HEK293T (cell line): ENCODE results near the gene PAX7.

Experiments used
- CTCF ChIA-PET: fragments of 350-600 bp; formaldehyde crosslinking; extraction: SDS; loops from one replicate; lab custom pipeline; 2021; ENCODE audit warnings: antibody characterized with exemption, inconsistent platforms; lab: Yijun Ruan, JAX
- POLR2A ChIA-PET: fragments of 350-600 bp; formaldehyde crosslinking; extraction: SDS; loops from one replicate; lab custom pipeline; 2020; ENCODE audit warnings: antibody characterized with exemption, inconsistent platforms; lab: Yijun Ruan, JAX
- DNase-seq: peaks from one replicate; pipeline ENCODE4 v3.0.0; 2012; ENCODE audit warnings: mixed read lengths; ENCODE audit errors: extremely low spot score
- ARNT ChIP-seq: fragments of 450-650 bp; IDR thresholded peaks from 2 replicates; pipeline ENCODE4 v1.6.1; 2017; ENCODE audit warnings: mild to moderate bottlenecking
- BHLHE40 ChIP-seq: fragments of 450-650 bp; IDR thresholded peaks from 2 replicates; pipeline ENCODE4 v1.6.1; 2016; ENCODE audit warnings: mild to moderate bottlenecking, moderate library complexity, borderline replicate concordance
- CTBP1 ChIP-seq: fragments of 450-650 bp; IDR thresholded peaks from 2 replicates; pipeline ENCODE4 v1.6.1; 2016; ENCODE audit warnings: borderline replicate concordance
- ELF4 ChIP-seq: fragments of 450-650 bp; IDR thresholded peaks from 2 replicates; pipeline ENCODE4 v1.6.1; 2017; ENCODE audit warnings: antibody characterized with exemption
- FOXA1 ChIP-seq: fragments of 450-650 bp; IDR thresholded peaks from 2 replicates; pipeline ENCODE4 v1.6.1; 2016; ENCODE audit warnings: mild to moderate bottlenecking
- FOXK2 ChIP-seq: fragments of 450-650 bp; IDR thresholded peaks from 2 replicates; pipeline ENCODE4 v1.6.1; 2016; ENCODE audit warnings: mild to moderate bottlenecking
- FOXM1 ChIP-seq: fragments of 450-650 bp; IDR thresholded peaks from 2 replicates; pipeline ENCODE4 v1.6.1; 2017; ENCODE audit warnings: mild to moderate bottlenecking, borderline replicate concordance
- HDGF ChIP-seq: fragments of 450-650 bp; IDR thresholded peaks from 2 replicates; pipeline ENCODE4 v1.6.1; 2017; ENCODE audit warnings: antibody characterized with exemption, borderline replicate concordance
- L3MBTL2 ChIP-seq: fragments of 450-650 bp; conservative IDR thresholded peaks from 2 replicates; pipeline ENCODE4 v1.6.1; 2016; ENCODE audit warnings: mild to moderate bottlenecking
- LEF1 ChIP-seq: fragments of 450-650 bp; IDR thresholded peaks from 2 replicates; pipeline ENCODE4 v1.6.1; 2017; ENCODE audit warnings: mild to moderate bottlenecking, borderline replicate concordance
- NFRKB ChIP-seq: fragments of 450-650 bp; IDR thresholded peaks from 2 replicates; pipeline ENCODE4 v1.6.1; 2016; ENCODE audit warnings: mild to moderate bottlenecking, moderate library complexity
- SP1 ChIP-seq: fragments of 450-650 bp; IDR thresholded peaks from 2 replicates; pipeline ENCODE4 v1.6.1; 2017
- SUZ12 ChIP-seq: fragments of 450-650 bp; IDR thresholded peaks from 2 replicates; pipeline ENCODE4 v1.6.1; 2016; ENCODE audit warnings: mild to moderate bottlenecking
- TARDBP ChIP-seq: fragments of 450-650 bp; IDR thresholded peaks from 2 replicates; pipeline ENCODE4 v1.6.1; 2016
- ZNF384 ChIP-seq: fragments of 450-650 bp; IDR thresholded peaks from 2 replicates; pipeline ENCODE4 v1.6.1; 2016
- TF ChIP-seq, protein P1 (sequence below): fragments of 450-650 bp; IDR thresholded peaks from 2 replicates; pipeline ENCODE4 v1.6.1; 2016

Gene PAX7

DNA sequence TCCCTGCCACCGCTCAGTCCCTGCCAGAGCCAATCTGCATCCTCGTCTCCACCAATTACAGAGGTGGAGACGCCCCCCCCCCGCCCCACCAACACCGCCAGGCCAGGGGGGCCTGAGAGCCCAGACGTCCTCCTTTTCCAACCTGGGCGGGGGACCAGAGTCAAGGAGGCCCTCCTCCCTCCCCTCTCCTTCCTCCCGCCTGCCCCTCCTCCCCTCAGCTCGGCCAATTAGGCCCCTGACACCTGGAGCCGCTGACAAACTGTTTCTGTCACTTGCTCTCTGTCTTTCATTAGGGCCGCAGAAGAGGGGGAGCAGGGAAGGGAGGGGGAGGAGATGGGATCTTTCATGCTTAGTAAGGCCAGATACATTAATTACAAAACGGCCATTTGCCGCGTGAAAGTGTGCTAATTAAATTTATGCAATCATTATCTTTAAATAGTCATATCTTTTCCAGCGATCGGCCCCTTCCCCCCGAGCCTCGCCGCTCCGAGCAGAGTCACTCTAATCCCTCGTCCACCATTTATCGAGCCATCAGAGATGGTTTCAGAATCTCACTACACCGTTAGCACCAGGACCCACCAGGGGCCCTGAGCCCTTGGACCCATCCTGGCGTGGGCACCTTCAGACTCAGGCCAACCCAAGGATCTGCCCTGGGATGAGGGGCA is 94.7 kb downstream of the PAX7 start:
- TF ChIP-seq ZNF384 (no peak), L3MBTL2 (no peak), HDGF (no peak), FOXA1 (no peak)
- ChIA-PET POLR2A (no interaction called here), CTCF (no interaction called here)
- DNase-seq = no peak

DNA sequence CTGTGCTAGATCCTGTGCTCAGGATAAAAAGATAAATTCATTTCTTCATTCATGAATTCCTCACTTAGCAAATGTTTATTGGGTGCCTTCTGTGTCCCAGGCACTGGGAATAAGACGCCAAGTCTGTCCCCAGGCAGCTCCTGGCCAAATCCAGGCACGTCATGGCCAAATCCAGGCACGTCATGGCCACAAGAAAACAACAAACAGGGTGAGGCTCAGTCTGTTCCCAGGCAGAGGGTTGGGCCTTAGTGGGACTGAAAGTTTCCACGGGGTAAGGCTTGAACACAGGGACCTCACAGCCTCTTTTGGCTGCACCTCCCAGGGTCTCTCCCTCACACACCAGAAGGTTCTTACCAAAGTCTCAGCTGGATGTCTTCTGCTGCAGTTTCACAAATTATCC is 95.7 kb downstream of the PAX7 start:
- no peak for DNase-seq
- CTCF ChIA-PET = no interaction called here
- POLR2A ChIA-PET = no interaction called here
- TF ChIP-seq FOXM1 = no peak
- no peak for TF ChIP-seq L3MBTL2
- TF ChIP-seq ARNT = no peak
- TF ChIP-seq BHLHE40 = no peak
- TF ChIP-seq NFRKB = no peak
- no peak for TF ChIP-seq ZNF384
- no peak for TF ChIP-seq LEF1
- no peak for TF ChIP-seq HDGF
- no peak for TF ChIP-seq FOXK2
- no peak for TF ChIP-seq SUZ12
- no peak for TF ChIP-seq ELF4

DNA sequence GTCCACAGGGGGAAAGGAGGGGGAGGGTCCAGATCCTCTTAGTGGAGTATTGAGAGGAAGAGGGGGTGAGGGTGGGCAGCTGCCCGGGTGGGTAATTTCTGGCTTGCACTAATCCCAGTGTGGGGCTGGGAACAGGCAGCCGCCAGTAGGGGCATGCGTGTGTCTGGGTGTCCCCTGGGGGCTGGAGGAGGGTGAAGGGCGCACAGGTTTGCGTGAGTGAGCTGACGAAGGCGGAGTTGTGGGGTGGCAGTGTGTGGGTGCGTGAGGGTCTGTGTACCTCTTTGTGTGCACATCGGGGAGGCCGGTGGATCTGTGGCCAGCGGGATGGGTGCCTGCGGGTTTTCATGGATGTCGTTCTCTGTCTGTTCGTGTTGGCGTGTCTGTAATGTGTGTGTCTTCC is 97.3 kb downstream of the PAX7 start:
- ChIA-PET CTCF (no interaction called here), POLR2A (no interaction called here)
- no peak for TF ChIP-seq SUZ12
- TF ChIP-seq ZNF384 = no peak
- no peak for TF ChIP-seq ARNT
- TF ChIP-seq BHLHE40 = no peak
- no peak for DNase-seq

DNA sequence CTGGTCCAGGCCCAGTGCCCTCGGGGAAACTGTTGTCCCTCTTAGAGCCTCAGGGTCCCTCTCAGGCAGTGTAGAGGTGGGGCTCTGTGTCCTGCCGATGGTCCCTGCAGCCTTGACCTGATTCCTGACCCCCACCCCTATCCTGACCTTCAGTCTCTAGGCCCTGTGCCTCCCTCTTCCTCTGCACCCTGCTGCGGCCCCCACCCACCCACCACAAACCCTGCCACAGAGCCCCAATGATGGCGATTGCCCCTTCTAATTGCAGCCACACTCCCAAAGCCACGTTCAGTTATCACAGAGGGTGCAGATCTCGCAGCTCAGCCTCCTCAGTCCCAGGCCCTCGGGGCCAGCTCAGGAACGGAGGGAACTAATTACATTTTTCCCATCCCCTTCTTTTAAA is 99.7 kb downstream of the PAX7 start:
- ChIA-PET CTCF (no interaction called here), POLR2A (no interaction called here)
- DNase-seq = no peak
- no peak for TF ChIP-seq SUZ12
- no peak for TF ChIP-seq HDGF

DNA sequence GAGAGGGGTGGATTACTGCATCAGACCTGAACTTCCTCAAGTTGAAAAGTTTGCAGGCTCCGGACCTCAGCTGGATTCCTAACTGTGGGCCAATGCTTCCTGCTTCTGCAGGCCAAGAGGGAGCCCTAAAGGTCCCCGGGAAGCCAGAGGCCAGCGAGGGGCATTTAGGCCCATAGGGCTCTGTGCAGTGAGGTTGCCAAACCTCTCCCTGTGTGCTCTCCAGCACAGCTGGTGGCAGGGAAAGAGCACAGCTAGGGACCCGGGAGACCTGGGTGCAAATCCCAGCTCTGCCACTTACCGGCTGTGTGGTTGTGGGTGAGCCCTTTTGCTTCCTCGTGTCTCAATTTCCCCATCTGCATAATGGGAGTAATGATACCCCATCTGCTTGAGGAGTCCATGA is 100.5 kb downstream of the PAX7 start:
- TF ChIP-seq FOXK2 = no peak
- TF ChIP-seq ZNF384 = no peak
- no peak for TF ChIP-seq HDGF
- TF ChIP-seq CTBP1 = no peak
- TF ChIP-seq, protein P1, sequence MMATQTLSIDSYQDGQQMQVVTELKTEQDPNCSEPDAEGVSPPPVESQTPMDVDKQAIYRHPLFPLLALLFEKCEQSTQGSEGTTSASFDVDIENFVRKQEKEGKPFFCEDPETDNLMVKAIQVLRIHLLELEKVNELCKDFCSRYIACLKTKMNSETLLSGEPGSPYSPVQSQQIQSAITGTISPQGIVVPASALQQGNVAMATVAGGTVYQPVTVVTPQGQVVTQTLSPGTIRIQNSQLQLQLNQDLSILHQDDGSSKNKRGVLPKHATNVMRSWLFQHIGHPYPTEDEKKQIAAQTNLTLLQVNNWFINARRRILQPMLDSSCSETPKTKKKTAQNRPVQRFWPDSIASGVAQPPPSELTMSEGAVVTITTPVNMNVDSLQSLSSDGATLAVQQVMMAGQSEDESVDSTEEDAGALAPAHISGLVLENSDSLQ = no peak
- TF ChIP-seq SP1 = no peak
- no peak for TF ChIP-seq ARNT
- TF ChIP-seq TARDBP = no peak
- no peak for TF ChIP-seq NFRKB
- no peak for TF ChIP-seq BHLHE40
- no peak for TF ChIP-seq LEF1
- no peak for TF ChIP-seq FOXA1
- no peak for TF ChIP-seq ELF4
- TF ChIP-seq SUZ12 = no peak
- TF ChIP-seq FOXM1 = no peak
- TF ChIP-seq L3MBTL2 = no peak
- ChIA-PET CTCF (no interaction called here), POLR2A (no interaction called here)
- no peak for DNase-seq

DNA sequence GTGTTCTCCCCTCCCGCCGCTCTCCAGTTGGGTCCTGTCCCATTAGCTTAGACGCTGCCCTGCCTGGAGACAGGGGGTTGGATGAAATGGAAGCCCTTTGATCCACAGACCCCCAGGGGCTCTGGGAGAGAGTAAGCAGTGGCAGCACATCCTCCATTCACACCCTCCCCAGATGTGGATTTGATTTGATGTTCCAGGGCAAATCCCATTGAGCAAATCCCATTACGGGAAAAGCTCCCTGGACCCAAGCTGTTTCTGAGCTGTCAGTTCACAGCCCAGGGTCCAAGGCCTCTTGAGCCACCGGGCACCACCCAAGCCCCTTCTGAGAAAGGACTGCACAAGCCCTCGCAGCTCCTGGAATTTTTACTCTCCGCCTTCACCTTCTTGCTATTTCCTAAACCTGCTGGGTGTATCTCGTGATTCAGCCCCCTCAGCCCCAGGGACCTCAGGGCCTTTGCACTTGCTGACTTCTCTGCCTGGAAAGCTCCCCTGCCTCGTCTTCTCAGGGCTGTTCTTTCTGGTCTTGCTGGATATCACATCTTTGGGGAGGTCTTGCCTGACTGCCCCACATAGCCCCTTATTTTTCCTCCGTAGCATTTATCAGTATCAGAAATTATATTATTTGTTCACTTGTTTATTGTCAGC is 101.1 kb downstream of the PAX7 start:
- DNase-seq = no peak
- ChIA-PET CTCF (interaction anchor here (0.6 kb wide), 1 partner anchor 402 kb away, joined by 5 read pairs; no protein-coding TSS in a partner anchor), POLR2A (no interaction called here)
- no peak for TF ChIP-seq FOXK2
- no peak for TF ChIP-seq SP1
- TF ChIP-seq FOXA1 = no peak
- TF ChIP-seq CTBP1 = no peak
- no peak for TF ChIP-seq LEF1
- no peak for TF ChIP-seq L3MBTL2
- no peak for TF ChIP-seq HDGF

DNA sequence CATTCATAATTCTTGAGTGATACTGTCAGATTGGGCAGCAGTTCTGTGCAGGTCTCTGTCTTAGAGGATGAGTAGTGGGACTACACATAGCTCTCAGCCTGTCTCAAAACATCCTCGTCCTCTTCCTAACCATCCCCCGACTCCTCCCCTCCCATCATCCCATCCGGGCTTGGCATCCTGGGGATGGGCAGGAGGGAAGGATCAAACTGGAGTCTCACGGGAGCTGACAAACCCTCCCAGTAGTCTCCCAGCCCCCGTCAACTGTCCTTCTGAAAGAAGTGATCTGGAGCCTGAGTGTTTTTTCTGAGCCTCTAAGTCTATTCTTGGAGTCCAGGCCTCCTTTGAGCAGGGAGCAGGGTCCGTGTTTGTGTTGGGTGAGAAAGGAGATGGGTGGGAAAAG is 102.0 kb downstream of the PAX7 start:
- TF ChIP-seq FOXA1 = no peak
- TF ChIP-seq BHLHE40 = no peak
- no peak for TF ChIP-seq LEF1
- TF ChIP-seq, protein P1 = no peak
- TF ChIP-seq TARDBP = no peak
- no peak for TF ChIP-seq CTBP1
- TF ChIP-seq FOXK2 = no peak
- ChIA-PET POLR2A (interaction anchor here (0.6 kb wide), 1 partner anchor 880 kb away, joined by 3 read pairs; no protein-coding TSS in a partner anchor), CTCF (interaction anchor here (0.6 kb wide), 1 partner anchor 238 kb away, joined by 3 read pairs; no protein-coding TSS in a partner anchor)
- no peak for DNase-seq
